ENCODE results near the gene PTGDS. TPM values are rescaled to one million over a fixed set of nuclear protein-coding genes. Genes with fewer than 3 reads are reported as not detected.

PTGDS gene
- total RNA-seq, 1 experiment from 2014 or later: 2.2 TPM

DNA sequence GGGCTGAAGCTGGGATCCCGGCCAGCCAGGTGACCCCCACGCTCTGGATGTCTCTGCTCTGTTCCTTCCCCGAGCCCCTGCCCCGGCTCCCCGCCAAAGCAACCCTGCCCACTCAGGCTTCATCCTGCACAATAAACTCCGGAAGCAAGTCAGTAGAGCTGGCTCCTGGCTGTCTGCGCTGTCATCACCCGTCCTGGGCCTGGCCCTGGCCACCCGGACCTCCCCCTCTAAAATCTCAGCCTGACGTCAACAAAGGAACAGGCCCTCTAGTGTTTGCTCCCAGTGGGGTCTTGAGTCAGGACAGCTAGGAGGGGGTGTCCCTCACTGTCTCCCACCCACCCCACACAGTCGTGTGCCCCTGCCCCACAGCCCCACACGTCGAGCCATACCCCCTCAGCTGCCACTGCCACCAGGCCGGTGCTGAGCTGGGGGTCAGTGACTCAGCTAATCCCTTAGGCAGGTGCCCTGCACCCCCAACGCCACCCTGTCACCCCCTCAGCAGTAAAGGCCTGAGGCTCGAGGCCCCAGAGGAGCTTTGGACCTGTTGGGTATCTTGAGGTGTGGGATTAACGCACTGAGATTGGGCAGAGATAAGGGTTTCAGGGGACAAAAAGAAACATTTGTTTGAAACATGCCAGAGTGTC is 4.4 kb downstream of the PTGDS start:
- H3K4me1 Mint-ChIP-seq: peaks cover 3% of the 10 kb centered on the region; the same call in 1 of the 2 replicates
- POLR2A ChIA-PET: no interaction called here
- no peak for TF ChIP-seq STAT6 (CRISPR knock-in tag; conservative IDR thresholded peaks at IDR 0.05; ENCODE audit: low read depth)
- TF ChIP-seq, protein P1, sequence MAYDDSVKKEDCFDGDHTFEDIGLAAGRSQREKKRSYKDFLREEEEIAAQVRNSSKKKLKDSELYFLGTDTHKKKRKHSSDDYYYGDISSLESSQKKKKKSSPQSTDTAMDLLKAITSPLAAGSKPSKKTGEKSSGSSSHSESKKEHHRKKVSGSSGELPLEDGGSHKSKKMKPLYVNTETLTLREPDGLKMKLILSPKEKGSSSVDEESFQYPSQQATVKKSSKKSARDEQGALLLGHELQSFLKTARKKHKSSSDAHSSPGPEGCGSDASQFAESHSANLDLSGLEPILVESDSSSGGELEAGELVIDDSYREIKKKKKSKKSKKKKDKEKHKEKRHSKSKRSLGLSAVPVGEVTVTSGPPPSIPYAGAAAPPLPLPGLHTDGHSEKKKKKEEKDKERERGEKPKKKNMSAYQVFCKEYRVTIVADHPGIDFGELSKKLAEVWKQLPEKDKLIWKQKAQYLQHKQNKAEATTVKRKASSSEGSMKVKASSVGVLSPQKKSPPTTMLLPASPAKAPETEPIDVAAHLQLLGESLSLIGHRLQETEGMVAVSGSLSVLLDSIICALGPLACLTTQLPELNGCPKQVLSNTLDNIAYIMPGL (CRISPR knock-in tag; IDR thresholded peaks at IDR 0.05): no peak
- TF ChIP-seq PREB (CRISPR knock-in tag; IDR thresholded peaks at IDR 0.05; ENCODE audit: borderline replicate concordance): no peak
- no peak for TF ChIP-seq ZNF121 (CRISPR knock-in tag; IDR thresholded peaks at IDR 0.05)
- no peak for TF ChIP-seq TEAD1 (CRISPR knock-in tag; IDR thresholded peaks at IDR 0.05)
- TF ChIP-seq ZNF396 (CRISPR knock-in tag; IDR thresholded peaks at IDR 0.05; ENCODE audit: borderline replicate concordance): no peak
- TF ChIP-seq CREM (CRISPR knock-in tag; IDR thresholded peaks at IDR 0.05): no peak
- TF ChIP-seq ZNF416 (CRISPR knock-in tag; IDR thresholded peaks at IDR 0.05): no peak
- TF ChIP-seq, protein P2, sequence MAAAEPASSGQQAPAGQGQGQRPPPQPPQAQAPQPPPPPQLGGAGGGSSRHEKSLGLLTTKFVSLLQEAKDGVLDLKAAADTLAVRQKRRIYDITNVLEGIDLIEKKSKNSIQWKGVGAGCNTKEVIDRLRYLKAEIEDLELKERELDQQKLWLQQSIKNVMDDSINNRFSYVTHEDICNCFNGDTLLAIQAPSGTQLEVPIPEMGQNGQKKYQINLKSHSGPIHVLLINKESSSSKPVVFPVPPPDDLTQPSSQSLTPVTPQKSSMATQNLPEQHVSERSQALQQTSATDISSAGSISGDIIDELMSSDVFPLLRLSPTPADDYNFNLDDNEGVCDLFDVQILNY (CRISPR knock-in tag; IDR thresholded peaks at IDR 0.05): no peak
- TF ChIP-seq, protein P3, sequence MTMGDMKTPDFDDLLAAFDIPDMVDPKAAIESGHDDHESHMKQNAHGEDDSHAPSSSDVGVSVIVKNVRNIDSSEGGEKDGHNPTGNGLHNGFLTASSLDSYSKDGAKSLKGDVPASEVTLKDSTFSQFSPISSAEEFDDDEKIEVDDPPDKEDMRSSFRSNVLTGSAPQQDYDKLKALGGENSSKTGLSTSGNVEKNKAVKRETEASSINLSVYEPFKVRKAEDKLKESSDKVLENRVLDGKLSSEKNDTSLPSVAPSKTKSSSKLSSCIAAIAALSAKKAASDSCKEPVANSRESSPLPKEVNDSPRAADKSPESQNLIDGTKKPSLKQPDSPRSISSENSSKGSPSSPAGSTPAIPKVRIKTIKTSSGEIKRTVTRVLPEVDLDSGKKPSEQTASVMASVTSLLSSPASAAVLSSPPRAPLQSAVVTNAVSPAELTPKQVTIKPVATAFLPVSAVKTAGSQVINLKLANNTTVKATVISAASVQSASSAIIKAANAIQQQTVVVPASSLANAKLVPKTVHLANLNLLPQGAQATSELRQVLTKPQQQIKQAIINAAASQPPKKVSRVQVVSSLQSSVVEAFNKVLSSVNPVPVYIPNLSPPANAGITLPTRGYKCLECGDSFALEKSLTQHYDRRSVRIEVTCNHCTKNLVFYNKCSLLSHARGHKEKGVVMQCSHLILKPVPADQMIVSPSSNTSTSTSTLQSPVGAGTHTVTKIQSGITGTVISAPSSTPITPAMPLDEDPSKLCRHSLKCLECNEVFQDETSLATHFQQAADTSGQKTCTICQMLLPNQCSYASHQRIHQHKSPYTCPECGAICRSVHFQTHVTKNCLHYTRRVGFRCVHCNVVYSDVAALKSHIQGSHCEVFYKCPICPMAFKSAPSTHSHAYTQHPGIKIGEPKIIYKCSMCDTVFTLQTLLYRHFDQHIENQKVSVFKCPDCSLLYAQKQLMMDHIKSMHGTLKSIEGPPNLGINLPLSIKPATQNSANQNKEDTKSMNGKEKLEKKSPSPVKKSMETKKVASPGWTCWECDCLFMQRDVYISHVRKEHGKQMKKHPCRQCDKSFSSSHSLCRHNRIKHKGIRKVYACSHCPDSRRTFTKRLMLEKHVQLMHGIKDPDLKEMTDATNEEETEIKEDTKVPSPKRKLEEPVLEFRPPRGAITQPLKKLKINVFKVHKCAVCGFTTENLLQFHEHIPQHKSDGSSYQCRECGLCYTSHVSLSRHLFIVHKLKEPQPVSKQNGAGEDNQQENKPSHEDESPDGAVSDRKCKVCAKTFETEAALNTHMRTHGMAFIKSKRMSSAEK (CRISPR knock-in tag; IDR thresholded peaks at IDR 0.05; ENCODE audit: borderline replicate concordance): no peak
- peaks cover 20% of the 10 kb centered on the region for H3K27me3 Mint-ChIP-seq (ENCODE audit: low read depth)
- CTCF ChIA-PET: interaction anchor here (0.9 to 1.9 kb wide), 6 partner anchors 10 to 86 kb away, joined by 3 to 10 read pairs (median 7); partner anchors contain the start of genes NPDC1 and PAXX
- no peak for DNase-seq (ENCODE audit: low spot score)
- no peaks in the 10 kb centered on the region for H3K36me3 Mint-ChIP-seq
- H3K9me3 Mint-ChIP-seq: no peaks in the 10 kb centered on the region
- no peak for ATAC-seq
- no peak overlapping the region for H3K27ac Mint-ChIP-seq
- no peak overlapping the region for H3K4me3 Mint-ChIP-seq

DNA sequence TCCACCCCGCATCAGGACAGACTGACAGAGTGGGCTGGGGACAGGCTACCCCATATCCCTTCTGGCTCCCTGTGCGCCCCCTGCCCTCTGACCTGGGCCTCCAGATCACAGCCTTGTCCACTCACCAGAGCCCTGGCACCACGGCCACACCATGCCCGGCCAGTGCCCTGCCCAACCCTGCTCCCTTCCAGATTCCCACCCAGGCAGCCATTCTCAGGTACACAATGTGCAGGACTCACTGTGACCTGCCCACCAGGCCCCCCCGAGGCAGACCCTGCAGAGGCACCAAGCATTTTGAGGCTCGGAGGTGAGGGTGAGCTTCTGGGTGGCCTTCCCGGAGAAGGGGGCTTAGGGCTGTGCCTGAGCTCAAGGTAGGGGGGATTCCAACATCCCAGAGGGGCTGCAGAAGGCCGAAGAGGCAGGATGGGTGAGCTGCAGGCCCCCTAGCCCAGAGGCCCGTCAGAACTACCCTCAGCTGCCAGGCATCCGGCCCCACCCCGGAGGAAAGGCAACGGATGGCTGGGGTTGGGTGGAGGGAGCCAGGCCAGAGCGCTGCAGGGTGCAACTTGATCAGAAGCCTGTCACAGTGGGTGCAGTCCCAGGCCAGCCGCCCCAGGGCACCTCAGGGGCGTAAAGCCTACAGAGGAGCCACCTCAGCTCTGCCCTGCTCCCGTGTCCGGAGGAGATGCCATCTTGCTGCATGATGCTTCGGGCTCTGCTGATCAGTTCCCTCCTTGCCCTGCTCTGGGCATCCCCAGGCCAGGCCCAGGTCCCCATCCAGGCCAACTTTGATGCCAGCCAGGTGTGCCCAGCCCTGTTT is 5.1 kb downstream of the PTGDS start, which contains the start of gene LCNL1:
Gene LCNL1, plus strand, starts transcription at position 762 of the 820 bp plus-strand sequence. CDS start 594 bp downstream, outside the sequence.
- H3K4me3 Mint-ChIP-seq: no peak within 1 kb of the TSS
- peak within 1 kb of the TSS; percentile 4 for H3K27ac Mint-ChIP-seq
- ChIA-PET CTCF (interaction anchor here (1.4 to 1.9 kb wide), 4 partner anchors 9 to 53 kb away, joined by 3 to 10 read pairs (median 8); partner anchors contain the start of gene PAXX), POLR2A (no interaction called here)
- H3K9me3 Mint-ChIP-seq: no peaks in the 10 kb centered on the region
- H3K36me3 Mint-ChIP-seq: no peaks in the 10 kb centered on the region
- DNase-seq (ENCODE audit: low spot score): no peak
- H3K27me3 Mint-ChIP-seq (ENCODE audit: low read depth): peaks cover 22% of the 10 kb centered on the region
- ATAC-seq: no peak
- H3K4me1 Mint-ChIP-seq: peaks cover 1% of the 10 kb centered on the region; the same call in 1 of the 2 replicates
- no peak for TF ChIP-seq ZNF219 (CRISPR knock-in tag; IDR thresholded peaks at IDR 0.05; ENCODE audit: borderline replicate concordance)
- TF ChIP-seq NFATC4 (CRISPR knock-in tag; IDR thresholded peaks at IDR 0.05): no peak
- TF ChIP-seq, protein P4, sequence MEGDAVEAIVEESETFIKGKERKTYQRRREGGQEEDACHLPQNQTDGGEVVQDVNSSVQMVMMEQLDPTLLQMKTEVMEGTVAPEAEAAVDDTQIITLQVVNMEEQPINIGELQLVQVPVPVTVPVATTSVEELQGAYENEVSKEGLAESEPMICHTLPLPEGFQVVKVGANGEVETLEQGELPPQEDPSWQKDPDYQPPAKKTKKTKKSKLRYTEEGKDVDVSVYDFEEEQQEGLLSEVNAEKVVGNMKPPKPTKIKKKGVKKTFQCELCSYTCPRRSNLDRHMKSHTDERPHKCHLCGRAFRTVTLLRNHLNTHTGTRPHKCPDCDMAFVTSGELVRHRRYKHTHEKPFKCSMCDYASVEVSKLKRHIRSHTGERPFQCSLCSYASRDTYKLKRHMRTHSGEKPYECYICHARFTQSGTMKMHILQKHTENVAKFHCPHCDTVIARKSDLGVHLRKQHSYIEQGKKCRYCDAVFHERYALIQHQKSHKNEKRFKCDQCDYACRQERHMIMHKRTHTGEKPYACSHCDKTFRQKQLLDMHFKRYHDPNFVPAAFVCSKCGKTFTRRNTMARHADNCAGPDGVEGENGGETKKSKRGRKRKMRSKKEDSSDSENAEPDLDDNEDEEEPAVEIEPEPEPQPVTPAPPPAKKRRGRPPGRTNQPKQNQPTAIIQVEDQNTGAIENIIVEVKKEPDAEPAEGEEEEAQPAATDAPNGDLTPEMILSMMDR (IDR thresholded peaks at IDR 0.05): no peak
- no peak for TF ChIP-seq ESRRA (CRISPR knock-in tag; IDR thresholded peaks at IDR 0.05; ENCODE audit: borderline replicate concordance)
- no peak for TF ChIP-seq FOXJ3 (CRISPR knock-in tag; IDR thresholded peaks at IDR 0.05; ENCODE audit: borderline replicate concordance)
- no peak for TF ChIP-seq JAZF1 (CRISPR knock-in tag; IDR thresholded peaks at IDR 0.05)
- TF ChIP-seq ZMAT4 (CRISPR knock-in tag; IDR thresholded peaks at IDR 0.05): no peak
- TF ChIP-seq GRHL2 (CRISPR knock-in tag; IDR thresholded peaks at IDR 0.05; ENCODE audit: insufficient replicate concordance, severe bottlenecking): no peak
- no peak for TF ChIP-seq ZNF416 (CRISPR knock-in tag; IDR thresholded peaks at IDR 0.05)
